SK-N-SH (cell line): Measurements from ENCODE around the gene PTPN5.

ENCODE experiments used
- CTCF ChIP-seq: fragments of 200-600 bp; sonication (generic); IDR thresholded peaks from 2 replicates; pipeline ENCODE4 v1.6.1; 2017; ENCODE audit warnings: antibody characterized with exemption, mild to moderate bottlenecking, moderate library complexity
- EZH2phosphoT487 ChIP-seq: fragments of 200-600 bp; sonication (generic); IDR thresholded peaks from 2 replicates; pipeline ENCODE4 v1.6.1; 2017; ENCODE audit warnings: low read depth, mixed run types, mild to moderate bottlenecking, antibody characterized with exemption, moderate library complexity, borderline replicate concordance
- GABPA ChIP-seq: IDR thresholded peaks from 2 replicates; pipeline ENCODE4 v1.4.0; 2012; ENCODE audit warnings: low read depth, mild to moderate bottlenecking
- JUND ChIP-seq: IDR thresholded peaks from 2 replicates; pipeline ENCODE4 v1.4.0; 2012
- MAX ChIP-seq: IDR thresholded peaks from 2 replicates; pipeline ENCODE4 v1.4.0; 2012; ENCODE audit warnings: low read depth
- MEF2A ChIP-seq: IDR thresholded peaks from 2 replicates; pipeline ENCODE4 v1.4.0; 2012; ENCODE audit warnings: low read depth, borderline replicate concordance
- RFX5 ChIP-seq: IDR thresholded peaks from 2 replicates; pipeline ENCODE4 v1.6.1; 2012; ENCODE audit warnings: mild to moderate bottlenecking, improper control_type of control experiment, low read length
- TCF12 ChIP-seq: IDR thresholded peaks from 2 replicates; pipeline ENCODE4 v1.4.0; 2012

- no peak for TF ChIP-seq RFX5
- TF ChIP-seq MAX, result no peak
- no peak for TF ChIP-seq JUND
- TF ChIP-seq CTCF, result no peak
- TF ChIP-seq GABPA, result no peak
- TF ChIP-seq MEF2A, result no peak
- no peak for TF ChIP-seq EZH2phosphoT487
- no peak for TF ChIP-seq TCF12
Measured at GRCh38 chr11:18682466-18682865, 109.1 kb downstream of the PTPN5 start.
